NCI-H446 (cell line): ENCODE measurements around the gene PDXP.
"Not testable (repeated sequence)": the region's sequence is repeated elsewhere in the genome, so short reads cannot be mapped to it uniquely, and the experiment has no call there.

Source experiments
- DNase-seq, 2 experiments: peaks; one replicate each; lab custom pipeline; 2025; lab: John Stamatoyannopoulos, UW

PDXP gene

GRCh38 chr22:37674951-37675929, 16.7 kb downstream of the PDXP start, which contains the start of gene LGALS1:
Gene LGALS1, plus strand, starts transcription at chr22:37675636. Its CDS starts 67 bp downstream, at chr22:37675703.
- DNase-seq = peak; percentile 37 to 83

- DNase-seq = no peak
These were observed 17.6 kb downstream of the PDXP start for GRCh38 chr22:37675930-37676735.

- DNase-seq = no peak
These were observed 18.4 kb downstream of the PDXP start for GRCh38 chr22:37676736-37677492.

GRCh38 chr22:37677493-37677974, 19.0 kb downstream of the PDXP start:
- DNase-seq = no peak

- no peak for DNase-seq
These were observed 19.8 kb downstream of the PDXP start for GRCh38 chr22:37678372-37678771.

- DNase-seq = no peak
These were observed 21.1 kb downstream of the PDXP start for GRCh38 chr22:37679670-37680069.

GRCh38 chr22:37680191-37680851, 21.8 kb downstream of the PDXP start:
- no peak for DNase-seq

GRCh38 chr22:37681001-37681424, 22.5 kb downstream of the PDXP start:
- DNase-seq = no peak

GRCh38 chr22:37681556-37682049, 23.1 kb downstream of the PDXP start:
- DNase-seq = peak; percentile 19 to 71

- DNase-seq = no peak
These were observed 26.5 kb downstream of the PDXP start for GRCh38 chr22:37684803-37685615.

GRCh38 chr22:37686002-37686982, 27.8 kb downstream of the PDXP start, which contains the start of gene NOL12:
Gene NOL12, plus strand, starts transcription at chr22:37686343. Its CDS starts 50 bp downstream, at chr22:37686393.
- DNase-seq = peak; percentile 68 to 87

GRCh38 chr22:37690407-37690806, 31.9 kb downstream of the PDXP start:
- DNase-seq = no peak

GRCh38 chr22:37690901-37691504, 32.5 kb downstream of the PDXP start:
- DNase-seq = no peak

- DNase-seq = no peak
These were observed 34.2 kb downstream of the PDXP start for GRCh38 chr22:37692627-37693285.

GRCh38 chr22:37694131-37694530, 35.6 kb downstream of the PDXP start:
- DNase-seq = not testable (repeated sequence)

GRCh38 chr22:37696260-37696656, 37.7 kb downstream of the PDXP start:
- DNase-seq = not testable (repeated sequence)

GRCh38 chr22:37696657-37697537, 38.4 kb downstream of the PDXP start, which contains the start of gene TRIOBP:
Gene TRIOBP, plus strand, starts transcription at chr22:37697048. Its CDS starts 4,318 bp downstream, at chr22:37701366.
- peak; percentile 89 to 94 for DNase-seq
